Stimulated activated CD4-positive, alpha-beta T cell treated with anti-CD3 and anti-CD28 coated beads, Interleukin-1b, Interleukin-23, amount 100 ng/mL, for 4 hours (primary cell): ENCODE results near the gene DHX35.
"Not testable (repeated sequence)": the region's sequence is repeated elsewhere in the genome, so short reads cannot be mapped to it uniquely, and the experiment has no call there.

Source experiments
- DNase-seq, 2 donors: peaks; one replicate each; pipeline ENCODE4 v3.0.0-alpha.2; 2020; ENCODE audit warnings: low read depth in 2 of 2

Gene DHX35

GRCh38 chr20:38979434-38979833, 17.3 kb downstream of the DHX35 start:
- no peak for DNase-seq

- DNase-seq: no peak
Observed at GRCh38 chr20:38979842-38980241, 17.7 kb downstream of the DHX35 start.

- DNase-seq: no peak
Observed at GRCh38 chr20:38982291-38982690, 20.1 kb downstream of the DHX35 start.

- no peak for DNase-seq
Observed at GRCh38 chr20:38985060-38985459, 22.9 kb downstream of the DHX35 start.

- no peak for DNase-seq
Observed at GRCh38 chr20:38985603-38986170, 23.5 kb downstream of the DHX35 start.

- DNase-seq: no peak
Observed at GRCh38 chr20:38986663-38987062, 24.5 kb downstream of the DHX35 start.

GRCh38 chr20:38987777-38988176, 25.6 kb downstream of the DHX35 start:
- no peak for DNase-seq

GRCh38 chr20:38990728-38991127, 28.6 kb downstream of the DHX35 start:
- DNase-seq: no peak

GRCh38 chr20:38991814-38992704, 29.9 kb downstream of the DHX35 start:
- no peak for DNase-seq

GRCh38 chr20:38995536-38996044, 33.4 kb downstream of the DHX35 start:
- no peak for DNase-seq

- not testable (repeated sequence) for DNase-seq
Observed at GRCh38 chr20:38996866-38997265, 34.7 kb downstream of the DHX35 start.

- peak; percentile 23 to 43 for DNase-seq
Observed at GRCh38 chr20:38997622-38998021, 35.5 kb downstream of the DHX35 start.

GRCh38 chr20:38999217-38999616, 37.1 kb downstream of the DHX35 start:
- no peak for DNase-seq

- DNase-seq: no peak
Observed at GRCh38 chr20:38999965-39000910, 38.1 kb downstream of the DHX35 start.

- DNase-seq: peak; percentile 6 to 7
Observed at GRCh38 chr20:39004508-39004907, 42.4 kb downstream of the DHX35 start.

GRCh38 chr20:39009348-39009747, 47.2 kb downstream of the DHX35 start:
- DNase-seq: no peak

GRCh38 chr20:39010496-39010895, 48.4 kb downstream of the DHX35 start:
- DNase-seq: no peak

GRCh38 chr20:39013662-39014109, 51.5 kb downstream of the DHX35 start:
- DNase-seq: no peak

- no peak for DNase-seq
Observed at GRCh38 chr20:39016041-39016440, 53.9 kb downstream of the DHX35 start.

- DNase-seq: no peak
Observed at GRCh38 chr20:39016506-39016905, 54.4 kb downstream of the DHX35 start.

GRCh38 chr20:39019027-39019426, 56.9 kb downstream of the DHX35 start:
- no peak for DNase-seq

- no peak for DNase-seq
Observed at GRCh38 chr20:39019805-39020325, 57.7 kb downstream of the DHX35 start.
